ENCODE measurements around the gene WASF2.
A peak's percentile ranks its signal among the peaks of the same experiment; 100 is the strongest.

Gene WASF2

GRCh38 chr1:27492796-27493195 is 2.8 kb upstream of the WASF2 start:
- DNase-seq (ENCODE audit: low read depth): no peak
- TF ChIP-seq MAX (IDR thresholded peaks at IDR 0.05; ENCODE audit: low read depth, low read length) (no peak), MYC (IDR thresholded peaks at IDR 0.05; ENCODE audit: low read depth, low read length) (no peak), POLR2A (IDR thresholded peaks at IDR 0.05; ENCODE audit: extremely low read depth, insufficient read length) (no peak)
- TF ChIP-seq, protein P1, sequence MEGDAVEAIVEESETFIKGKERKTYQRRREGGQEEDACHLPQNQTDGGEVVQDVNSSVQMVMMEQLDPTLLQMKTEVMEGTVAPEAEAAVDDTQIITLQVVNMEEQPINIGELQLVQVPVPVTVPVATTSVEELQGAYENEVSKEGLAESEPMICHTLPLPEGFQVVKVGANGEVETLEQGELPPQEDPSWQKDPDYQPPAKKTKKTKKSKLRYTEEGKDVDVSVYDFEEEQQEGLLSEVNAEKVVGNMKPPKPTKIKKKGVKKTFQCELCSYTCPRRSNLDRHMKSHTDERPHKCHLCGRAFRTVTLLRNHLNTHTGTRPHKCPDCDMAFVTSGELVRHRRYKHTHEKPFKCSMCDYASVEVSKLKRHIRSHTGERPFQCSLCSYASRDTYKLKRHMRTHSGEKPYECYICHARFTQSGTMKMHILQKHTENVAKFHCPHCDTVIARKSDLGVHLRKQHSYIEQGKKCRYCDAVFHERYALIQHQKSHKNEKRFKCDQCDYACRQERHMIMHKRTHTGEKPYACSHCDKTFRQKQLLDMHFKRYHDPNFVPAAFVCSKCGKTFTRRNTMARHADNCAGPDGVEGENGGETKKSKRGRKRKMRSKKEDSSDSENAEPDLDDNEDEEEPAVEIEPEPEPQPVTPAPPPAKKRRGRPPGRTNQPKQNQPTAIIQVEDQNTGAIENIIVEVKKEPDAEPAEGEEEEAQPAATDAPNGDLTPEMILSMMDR (IDR thresholded peaks at IDR 0.05; ENCODE audit: low read depth, low read length): no peak
- no peak overlapping the region for H3K4me3 ChIP-seq (ENCODE audit: low read depth, low read length)

- DNase-seq (ENCODE audit: low read depth): no peak
- H3K4me3 ChIP-seq (ENCODE audit: low read depth, low read length): no peak overlapping the region
- TF ChIP-seq MAX (IDR thresholded peaks at IDR 0.05; ENCODE audit: low read depth, low read length): no peak
These were observed 2.1 kb upstream of the WASF2 start for GRCh38 chr1:27491748-27492700.

GRCh38 chr1:27489501-27489972 is 430 bp downstream of the WASF2 start:
- peak overlapping the region; percentile 86 for H3K4me3 ChIP-seq (ENCODE audit: low read depth, low read length)
- DNase-seq (ENCODE audit: low read depth): no peak
- TF ChIP-seq, protein P1 (IDR thresholded peaks at IDR 0.05; ENCODE audit: low read depth, low read length): no peak
- no peak for TF ChIP-seq MAX (IDR thresholded peaks at IDR 0.05; ENCODE audit: low read depth, low read length)

DNA sequence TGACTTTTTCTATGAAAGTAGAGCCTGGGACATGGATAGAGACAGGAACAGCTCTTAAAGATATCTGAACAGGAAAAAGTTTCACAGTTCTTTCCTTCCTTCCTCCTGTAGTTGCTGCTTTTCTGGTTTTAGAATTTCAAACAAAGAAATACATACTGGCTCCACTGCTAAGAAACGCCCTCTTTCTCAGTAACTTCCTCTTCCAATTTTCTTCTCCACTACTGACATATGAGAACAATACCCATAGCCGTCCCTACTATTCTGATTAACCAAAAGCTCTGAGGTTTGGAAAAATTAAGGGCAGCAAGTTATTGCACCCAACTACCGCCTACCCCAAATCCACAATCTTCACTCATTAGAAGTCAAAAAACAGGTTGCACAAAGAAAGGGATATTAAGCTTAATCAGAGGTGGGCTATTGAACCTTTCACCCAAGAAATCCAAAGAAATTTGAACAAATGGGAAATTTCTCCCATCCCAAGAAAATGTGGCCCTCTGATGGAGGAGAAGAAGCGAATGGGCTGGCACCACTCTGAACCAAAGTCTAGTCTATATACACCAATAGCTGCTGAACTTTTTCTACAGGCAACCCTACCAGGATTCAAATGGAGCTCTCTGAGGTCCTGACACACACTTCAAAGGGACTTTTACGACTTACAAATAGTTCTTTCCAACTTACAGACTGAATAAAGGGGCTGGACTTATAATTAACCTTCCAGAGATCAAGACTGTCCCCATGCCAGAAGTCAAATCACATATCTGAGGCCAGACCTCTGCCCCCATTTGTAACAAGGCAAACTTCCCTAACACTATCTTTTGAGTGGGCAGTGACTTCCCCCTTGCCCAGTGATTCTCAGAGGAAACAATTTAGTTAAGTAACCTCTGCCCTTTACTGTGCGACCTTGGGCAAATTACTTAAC is 1.7 kb downstream of the WASF2 start:
- TF ChIP-seq, protein P1 (IDR thresholded peaks at IDR 0.05; ENCODE audit: low read depth, low read length): no peak
- no peak for TF ChIP-seq POLR2A (IDR thresholded peaks at IDR 0.05; ENCODE audit: extremely low read depth, insufficient read length)
- no peak for TF ChIP-seq MAX (IDR thresholded peaks at IDR 0.05; ENCODE audit: low read depth, low read length)
- TF ChIP-seq MYC (IDR thresholded peaks at IDR 0.05; ENCODE audit: low read depth, low read length): no peak
- peak overlapping the region; percentile 86 for H3K4me3 ChIP-seq (ENCODE audit: low read depth, low read length)
- DNase-seq (ENCODE audit: low read depth): peak; percentile 72

DNA sequence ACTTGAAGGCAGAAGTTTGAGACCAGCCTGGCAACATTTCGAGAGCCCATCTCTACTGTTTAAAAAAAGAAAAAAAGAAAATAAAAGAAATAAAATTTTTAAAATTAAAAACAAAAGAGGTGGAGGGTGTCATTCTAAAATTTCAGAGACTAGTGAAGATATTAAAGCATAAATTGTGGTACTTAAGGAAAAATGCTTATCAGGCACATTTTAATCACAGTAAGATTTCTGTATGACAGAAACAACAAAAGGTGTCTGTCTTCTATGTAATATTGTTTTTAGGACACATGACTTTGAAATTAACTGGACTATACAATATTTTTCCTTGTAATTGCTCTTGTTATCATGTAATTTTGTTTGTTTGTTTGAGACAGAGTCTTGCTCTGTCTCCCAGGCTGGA is 4.6 kb downstream of the WASF2 start:
- no peak for DNase-seq (ENCODE audit: low read depth)
- no peak overlapping the region for H3K4me3 ChIP-seq (ENCODE audit: low read depth, low read length)
- TF ChIP-seq MYC (IDR thresholded peaks at IDR 0.05; ENCODE audit: low read depth, low read length) (no peak), MAX (IDR thresholded peaks at IDR 0.05; ENCODE audit: low read depth, low read length) (no peak), POLR2A (IDR thresholded peaks at IDR 0.05; ENCODE audit: extremely low read depth, insufficient read length) (no peak)
- TF ChIP-seq, protein P1 (IDR thresholded peaks at IDR 0.05; ENCODE audit: low read depth, low read length): no peak
